ENCODE results near the gene PLAAT4.

DNA sequence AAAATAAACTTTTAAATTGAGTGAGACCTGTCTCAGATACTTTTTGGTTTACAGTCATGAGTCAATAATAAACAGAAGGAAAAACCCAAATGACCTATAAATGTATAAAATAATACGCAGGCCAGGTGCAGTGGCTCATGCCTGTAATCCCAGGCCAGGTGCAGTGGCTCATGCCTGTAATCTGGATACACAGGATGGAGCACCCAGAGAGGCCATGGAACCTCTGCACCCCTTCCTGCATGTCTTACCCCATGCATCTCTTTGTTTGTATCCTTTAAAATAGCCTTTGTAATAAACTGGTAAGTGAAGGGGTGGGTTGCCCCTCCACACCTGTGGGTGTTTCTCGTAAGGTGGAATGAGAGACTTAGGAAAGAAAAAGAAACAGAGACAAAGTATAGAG is 8.9 kb upstream of the PLAAT4 start:
- TF ChIP-seq EP300 (IDR thresholded peaks at IDR 0.05; ENCODE audit: borderline replicate concordance) (no peak), YY1 (IDR thresholded peaks at IDR 0.05; ENCODE audit: low read depth) (no peak)

All from Ishikawa (cell line).